Activated effector memory CD4-positive, alpha-beta T cell treated with anti-CD3 and anti-CD28 coated beads, Interleukin-2, amount 50 U/mL, for 16 hours (primary cell): ENCODE data around the gene ALDH1L1.
A peak's percentile ranks its signal among the peaks of the same experiment; 100 is the strongest.
"Not testable (repeated sequence)": the region's sequence is repeated elsewhere in the genome, so short reads cannot be mapped to it uniquely, and the experiment has no call there.

Experiments
- DNase-seq: peaks from one replicate; pipeline ENCODE4 v3.0.0-alpha.2; 2020

ALDH1L1 gene

GRCh38 chr3:126103121-126104027 lies 77.0 kb downstream of the ALDH1L1 start:
- peak; percentile 57 for DNase-seq

DNA sequence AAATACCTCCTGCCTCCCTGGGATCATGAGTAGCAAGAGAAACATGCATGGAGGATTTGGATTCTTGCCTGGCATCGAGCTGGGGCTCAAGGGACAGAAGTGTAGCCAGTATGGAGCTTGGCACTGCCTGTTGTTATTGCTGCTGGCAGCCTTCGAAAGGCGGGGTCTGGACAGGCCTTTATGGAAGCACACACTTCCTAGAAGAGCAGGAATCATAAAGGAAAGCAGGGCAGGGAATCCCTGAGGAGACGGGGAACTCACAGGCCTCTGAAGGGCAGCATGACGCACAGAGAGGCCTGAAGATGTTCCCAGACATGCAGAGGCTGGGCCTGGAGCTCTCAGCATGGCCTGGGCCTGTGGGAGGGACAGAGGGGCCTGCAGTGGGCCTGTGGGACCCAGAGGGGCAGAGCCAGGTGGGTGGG lies 77.8 kb downstream of the ALDH1L1 start:
- no peak for DNase-seq

GRCh38 chr3:126102011-126102410 lies 78.4 kb downstream of the ALDH1L1 start:
- DNase-seq: no peak

- DNase-seq: no peak
Measured at GRCh38 chr3:126101521-126101982, 78.8 kb downstream of the ALDH1L1 start.

DNA sequence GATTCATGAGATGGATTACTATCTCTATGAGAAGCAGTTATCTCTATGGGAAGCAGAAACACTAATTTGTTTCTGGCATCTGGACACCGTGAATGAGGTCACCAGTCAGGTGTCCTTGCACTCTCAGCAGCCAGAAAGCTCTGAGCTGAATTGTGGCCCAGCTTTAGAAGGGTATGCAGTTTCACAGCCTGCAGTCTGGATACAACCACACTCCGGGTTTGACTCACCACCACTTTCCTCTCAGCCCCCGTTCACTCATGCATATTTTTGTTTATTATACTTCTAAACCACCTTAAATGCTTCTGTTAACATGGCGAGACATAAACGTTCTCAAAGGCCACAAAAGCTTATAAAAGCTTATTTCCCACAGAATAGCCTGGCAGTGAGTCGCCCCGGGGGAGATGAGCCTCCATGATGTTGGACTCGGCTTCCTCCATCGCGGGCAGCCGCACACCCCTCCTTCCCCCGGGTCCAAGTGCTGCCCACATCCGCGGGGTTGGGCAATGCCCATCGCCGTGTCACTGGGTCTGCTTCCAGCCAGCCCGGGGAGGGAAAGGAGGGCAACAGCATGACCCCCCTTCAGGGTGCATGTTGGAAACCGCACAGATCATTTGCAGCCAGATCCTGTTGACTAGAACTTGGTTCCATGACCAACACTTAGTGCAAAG lies 79.6 kb downstream of the ALDH1L1 start:
- no peak for DNase-seq

DNA sequence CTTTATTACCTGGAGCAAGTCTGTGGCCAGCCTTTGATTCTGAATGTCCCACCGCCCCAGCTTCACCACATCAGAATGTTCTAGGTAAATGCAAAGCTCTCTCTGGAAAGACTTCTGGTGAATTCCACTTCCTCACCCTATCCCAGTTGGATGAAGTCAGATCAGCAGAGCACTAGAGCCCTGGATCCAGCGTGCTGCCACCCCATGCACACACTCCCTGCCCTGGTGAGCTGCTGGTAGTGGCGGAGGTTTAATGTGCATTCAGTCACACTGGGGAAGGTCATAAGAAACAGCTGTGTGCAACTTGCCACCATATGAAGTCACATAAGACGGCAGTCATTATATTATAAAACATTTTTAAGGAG lies 80.1 kb downstream of the ALDH1L1 start:
- DNase-seq: no peak

GRCh38 chr3:126098391-126098858 lies 82.0 kb downstream of the ALDH1L1 start:
- no peak for DNase-seq

GRCh38 chr3:126097801-126098200 lies 82.6 kb downstream of the ALDH1L1 start:
- no peak for DNase-seq

- not testable (repeated sequence) for DNase-seq
Measured at GRCh38 chr3:126096274-126096673, 84.1 kb downstream of the ALDH1L1 start.

DNA sequence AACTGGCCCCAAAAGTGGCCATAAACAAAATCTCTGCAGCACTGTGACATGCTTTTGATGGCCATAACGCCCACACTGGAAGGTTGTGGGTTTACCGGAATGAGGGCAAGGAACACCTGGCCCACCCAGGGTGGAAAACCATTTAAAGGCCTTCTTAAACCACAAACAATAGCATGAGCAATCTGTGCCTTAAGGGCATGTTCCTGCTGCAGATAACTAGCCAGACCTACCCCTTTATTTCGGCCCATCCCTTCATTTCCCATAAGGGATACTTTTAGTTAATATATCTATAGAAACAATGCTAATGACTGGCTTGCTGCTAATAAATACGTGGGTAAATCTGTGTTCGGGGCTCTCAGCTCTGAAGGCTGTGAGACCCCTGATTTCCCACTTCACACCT lies 88.3 kb downstream of the ALDH1L1 start:
- not testable (repeated sequence) for DNase-seq

GRCh38 chr3:126087552-126088175 lies 92.7 kb downstream of the ALDH1L1 start:
- DNase-seq: no peak

- no peak for DNase-seq
Measured at GRCh38 chr3:126085841-126086240, 94.5 kb downstream of the ALDH1L1 start.

- no peak for DNase-seq
Measured at GRCh38 chr3:126085276-126085675, 95.1 kb downstream of the ALDH1L1 start.

DNA sequence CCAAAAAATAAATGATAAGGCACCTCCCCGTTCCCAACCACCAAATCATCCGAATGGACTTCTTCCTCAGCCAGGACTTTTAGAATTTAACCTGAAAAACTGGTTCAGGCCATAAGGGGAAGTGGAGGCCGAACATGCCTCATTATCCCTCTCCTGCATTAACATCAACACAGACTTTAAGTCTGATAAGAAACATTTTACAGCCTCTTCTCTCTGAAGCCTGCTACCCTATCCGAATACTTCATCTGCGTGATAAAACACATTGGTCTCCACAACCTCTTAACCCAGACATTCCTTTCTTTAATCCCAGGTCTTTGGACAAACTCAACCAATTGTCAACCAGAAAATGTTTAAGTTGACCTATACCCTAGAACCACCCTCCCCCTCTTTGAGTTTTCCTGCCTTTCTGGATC lies 95.6 kb downstream of the ALDH1L1 start:
- DNase-seq: no peak

- DNase-seq: peak; percentile 95
Measured at GRCh38 chr3:126083913-126084767, 96.2 kb downstream of the ALDH1L1 start, which contains the start of gene SLC41A3. TSS of gene SLC41A3 (minus strand) at chr3:126084124. CDS start at chr3:126068219, 15,905 bp downstream.

GRCh38 chr3:126083511-126083912 lies 96.9 kb downstream of the ALDH1L1 start:
- peak; percentile 78 for DNase-seq

GRCh38 chr3:126083138-126083445 lies 97.3 kb downstream of the ALDH1L1 start:
- DNase-seq: no peak

DNA sequence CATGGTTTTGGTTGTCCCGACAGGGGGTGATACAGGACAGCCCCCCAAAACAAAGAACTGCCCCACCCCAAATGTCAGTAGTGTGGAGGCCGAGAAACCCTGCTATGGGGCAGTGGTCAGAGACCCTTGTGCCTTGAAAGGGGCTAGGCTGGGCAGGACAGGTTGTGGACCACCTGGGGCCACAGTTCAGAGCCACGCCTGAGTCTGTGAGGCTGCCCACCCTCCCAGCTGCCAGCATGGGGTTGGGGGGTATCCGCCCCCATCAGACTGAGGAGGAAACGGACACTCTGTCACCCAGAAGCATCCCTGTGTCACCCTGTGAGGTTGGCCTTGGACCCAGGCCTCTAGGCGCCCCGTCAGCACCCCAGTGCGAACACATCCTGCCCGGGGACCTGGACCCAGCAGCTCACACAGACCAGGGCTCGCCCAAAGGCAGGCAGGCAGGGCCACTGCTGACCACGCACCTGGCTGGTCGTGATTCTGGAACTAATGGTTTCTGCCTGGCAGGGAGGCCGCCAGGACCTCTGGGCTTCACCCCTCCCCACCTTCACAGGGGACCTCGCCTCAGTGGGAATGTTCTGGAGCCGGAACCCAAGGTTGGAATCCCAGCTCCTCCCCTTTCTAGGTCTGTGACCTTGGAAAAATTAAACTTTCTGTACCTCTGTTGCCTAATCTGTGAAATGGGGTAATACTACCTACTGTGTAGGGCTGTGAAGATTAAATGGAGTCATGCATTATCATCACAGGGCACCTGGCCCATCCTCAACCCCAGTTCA lies 97.8 kb downstream of the ALDH1L1 start:
- no peak for DNase-seq

- peak; percentile 69 for DNase-seq
Measured at GRCh38 chr3:126081618-126082361, 98.6 kb downstream of the ALDH1L1 start.

- DNase-seq: no peak
Measured at GRCh38 chr3:126080970-126081369, 99.4 kb downstream of the ALDH1L1 start.

GRCh38 chr3:126078866-126079265 lies 101.5 kb downstream of the ALDH1L1 start:
- no peak for DNase-seq
